ENCODE results near the gene KLHL40.

KLHL40 gene

GRCh38 chr3:42663581-42664437 lies 21.5 kb upstream of the KLHL40 start:
- ChIA-PET POLR2A (ENCODE audit: low non-redundant PET) (no interaction called here), CTCF (no interaction called here)
- no peak for DNase-seq (ENCODE audit: low spot score)
- TF ChIP-seq, protein P1, sequence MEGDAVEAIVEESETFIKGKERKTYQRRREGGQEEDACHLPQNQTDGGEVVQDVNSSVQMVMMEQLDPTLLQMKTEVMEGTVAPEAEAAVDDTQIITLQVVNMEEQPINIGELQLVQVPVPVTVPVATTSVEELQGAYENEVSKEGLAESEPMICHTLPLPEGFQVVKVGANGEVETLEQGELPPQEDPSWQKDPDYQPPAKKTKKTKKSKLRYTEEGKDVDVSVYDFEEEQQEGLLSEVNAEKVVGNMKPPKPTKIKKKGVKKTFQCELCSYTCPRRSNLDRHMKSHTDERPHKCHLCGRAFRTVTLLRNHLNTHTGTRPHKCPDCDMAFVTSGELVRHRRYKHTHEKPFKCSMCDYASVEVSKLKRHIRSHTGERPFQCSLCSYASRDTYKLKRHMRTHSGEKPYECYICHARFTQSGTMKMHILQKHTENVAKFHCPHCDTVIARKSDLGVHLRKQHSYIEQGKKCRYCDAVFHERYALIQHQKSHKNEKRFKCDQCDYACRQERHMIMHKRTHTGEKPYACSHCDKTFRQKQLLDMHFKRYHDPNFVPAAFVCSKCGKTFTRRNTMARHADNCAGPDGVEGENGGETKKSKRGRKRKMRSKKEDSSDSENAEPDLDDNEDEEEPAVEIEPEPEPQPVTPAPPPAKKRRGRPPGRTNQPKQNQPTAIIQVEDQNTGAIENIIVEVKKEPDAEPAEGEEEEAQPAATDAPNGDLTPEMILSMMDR (conservative IDR thresholded peaks at IDR 0.05; ENCODE audit: low read depth): no peak
- H3K27ac ChIP-seq: 0 out of 2 replicates have a peak overlapping the region, but pooled peaks have one; percentile 31

- POLR2A ChIA-PET (ENCODE audit: low non-redundant PET): no interaction called here
Observed at GRCh38 chr3:42664438-42664803, 20.9 kb upstream of the KLHL40 start.

DNA sequence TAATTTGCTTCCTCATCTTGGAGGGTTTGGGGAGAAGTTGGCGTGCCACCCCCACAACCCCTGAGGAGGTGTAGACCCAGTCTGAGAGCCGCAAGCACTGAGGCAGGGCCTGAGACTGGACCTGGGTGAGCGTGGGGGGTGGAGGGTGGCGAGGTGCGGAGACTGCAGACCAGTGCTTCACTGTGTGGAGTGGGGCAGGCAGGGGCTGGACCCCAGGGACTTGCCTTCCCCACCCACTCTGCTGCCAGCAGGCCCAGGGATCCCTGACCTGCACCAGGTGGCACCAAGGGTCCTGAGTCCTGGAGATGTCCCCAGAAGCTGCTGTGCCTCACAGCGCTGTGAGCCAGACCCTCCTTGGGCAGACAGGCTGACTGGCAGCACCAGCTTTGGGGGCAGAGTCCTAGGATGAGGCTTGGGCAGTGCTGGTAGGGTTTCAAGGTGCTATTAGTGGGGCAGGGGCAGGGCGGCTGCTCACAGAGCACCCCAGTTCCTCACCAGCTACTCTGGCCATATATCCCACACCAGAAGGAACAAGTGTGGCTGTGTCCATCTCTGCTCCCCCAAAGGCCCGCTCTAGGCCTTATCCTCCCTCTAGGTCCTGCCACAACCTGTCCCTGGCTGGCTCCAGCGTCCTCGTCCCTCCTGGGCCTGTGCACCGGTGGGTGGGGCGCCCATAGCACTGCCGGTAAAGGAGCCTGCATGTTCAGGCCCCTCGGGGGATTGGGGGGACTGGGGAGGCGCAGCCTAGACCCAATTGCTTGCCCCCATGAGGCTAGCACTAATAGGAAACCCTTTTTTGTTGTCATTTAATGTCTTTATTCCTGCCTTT lies 20.1 kb upstream of the KLHL40 start:
- DNase-seq (ENCODE audit: low spot score): no peak
- peak overlapping the region; percentile 58 for H3K27ac ChIP-seq
- ChIA-PET CTCF (interaction anchor here (1.1 kb wide), 1 partner anchor 11 kb away, joined by 3 read pairs; no protein-coding TSS in a partner anchor), POLR2A (ENCODE audit: low non-redundant PET) (no interaction called here)
- TF ChIP-seq, protein P1 (conservative IDR thresholded peaks at IDR 0.05; ENCODE audit: low read depth): no peak

More at GRCh38 chr3:42664438-42664803, 20.9 kb upstream of the KLHL40 start:
- no peak for DNase-seq (ENCODE audit: low spot score)
- no peak overlapping the region for H3K27ac ChIP-seq
- TF ChIP-seq, protein P1 (conservative IDR thresholded peaks at IDR 0.05; ENCODE audit: low read depth): no peak
- CTCF ChIA-PET: no interaction called here

GRCh38 chr3:42666022-42666421 lies 19.3 kb upstream of the KLHL40 start:
- TF ChIP-seq, protein P1 (conservative IDR thresholded peaks at IDR 0.05; ENCODE audit: low read depth): no peak
- CTCF ChIA-PET: no interaction called here
- POLR2A ChIA-PET (ENCODE audit: low non-redundant PET): no interaction called here
- peak overlapping the region; percentile 58 for H3K27ac ChIP-seq
- no peak for DNase-seq (ENCODE audit: low spot score)

DNA sequence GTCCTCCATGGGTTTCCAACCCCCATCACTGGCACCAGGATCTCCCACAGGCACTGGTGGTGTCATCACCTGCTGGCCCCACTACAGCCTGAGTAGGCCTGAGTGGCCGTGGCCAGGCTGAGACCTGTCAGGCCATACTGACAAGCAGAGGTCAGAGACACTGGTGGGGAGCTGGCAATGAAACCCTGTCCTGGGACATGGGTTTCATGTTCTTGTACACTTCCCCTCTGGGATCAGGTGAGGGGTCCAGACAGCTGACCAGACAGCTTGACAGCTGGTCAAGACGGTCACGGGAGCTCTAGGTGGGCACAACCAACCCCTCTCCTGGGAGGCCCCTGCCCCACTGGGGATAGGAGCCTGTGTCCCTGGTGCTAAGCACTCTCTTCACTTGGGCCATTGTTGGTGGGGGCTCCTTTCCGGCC lies 18.7 kb upstream of the KLHL40 start:
- CTCF ChIA-PET: no interaction called here
- POLR2A ChIA-PET (ENCODE audit: low non-redundant PET): no interaction called here
- DNase-seq (ENCODE audit: low spot score): no peak
- TF ChIP-seq, protein P1 (conservative IDR thresholded peaks at IDR 0.05; ENCODE audit: low read depth): no peak
- H3K27ac ChIP-seq: peak overlapping the region; percentile 58; the same call in 1 of the 2 replicates

- POLR2A ChIA-PET (ENCODE audit: low non-redundant PET): no interaction called here
- no peak overlapping the region for H3K27ac ChIP-seq
- CTCF ChIA-PET: no interaction called here
- TF ChIP-seq, protein P1 (conservative IDR thresholded peaks at IDR 0.05; ENCODE audit: low read depth): no peak
- no peak for DNase-seq (ENCODE audit: low spot score)
Observed at GRCh38 chr3:42667096-42667522, 18.2 kb upstream of the KLHL40 start.
